CD14-positive monocyte (primary cell): ENCODE results near the gene IGF1R. TPM values are rescaled to one million over a fixed set of nuclear protein-coding genes. Genes with fewer than 3 reads are reported as not detected.

Source experiments
- DNase-seq, 3 donors: peaks; one replicate each; pipeline ENCODE4 v3.0.0-alpha.2; 2011 to 2022
- H2AFZ ChIP-seq: 2 replicates; pipeline ENCODE4 v1.6.0; 2012; ENCODE audit warnings: mild to moderate bottlenecking, low read depth, low read length, inconsistent platforms; ENCODE audit not compliant: insufficient read depth, poor library complexity, severe bottlenecking
- H3K27ac ChIP-seq, 2 donors: 1 replicate in 1 of 2; 2 replicates in 1 of 2; pipeline ENCODE4 v1.5.1; 2012 to 2013; ENCODE audit warnings: low read length in 2 of 2, control low read depth in 1 of 2, inconsistent platforms in 1 of 2, low read depth in 1 of 2, mild to moderate bottlenecking in 1 of 2
- H3K27me3 ChIP-seq, 2 donors: one replicate each; pipeline versions ENCODE4 v1.6.0 to v1.6.1; 2011 to 2013; ENCODE audit warnings: low read length in 2 of 2; ENCODE audit not compliant: control insufficient read depth in 2 of 2, insufficient read depth in 2 of 2
- H3K36me3 ChIP-seq, 2 donors: replicated peaks in 1 of 2; 1 replicate in 1 of 2; 2 replicates in 1 of 2; pipeline versions ENCODE4 v1.5.1 to v1.6.1; 2012 to 2013; ENCODE audit warnings: low read length in 2 of 2, control low read depth in 1 of 2, inconsistent platforms in 1 of 2, mild to moderate bottlenecking in 1 of 2; ENCODE audit not compliant: insufficient read depth in 2 of 2, control insufficient read depth in 1 of 2
- H3K4me1 ChIP-seq, 2 donors: 1 replicate in 1 of 2; 2 replicates in 1 of 2; pipeline versions ENCODE4 v1.5.1 to v1.6.1; 2012 to 2013; ENCODE audit warnings: low read length in 2 of 2, control low read depth in 1 of 2, inconsistent platforms in 1 of 2, mild to moderate bottlenecking in 1 of 2, moderate library complexity in 1 of 2; ENCODE audit not compliant: insufficient read depth in 2 of 2, control insufficient read depth in 1 of 2
- H3K4me2 ChIP-seq: replicated peaks from 2 replicates; pipeline ENCODE3; 2012; ENCODE audit warnings: low read length, moderate library complexity, mild to moderate bottlenecking; ENCODE audit not compliant: poor library complexity, severe bottlenecking; ENCODE audit errors: extremely low read depth
- H3K4me3 ChIP-seq, 3 experiments: fragments of 200-600 bp in 1 of 3; sonication (generic) in 1 of 3; replicated peaks in 1 of 3; 1 replicate in 2 of 3; 2 replicates in 1 of 3; pipeline ENCODE4 v1.5.1; 2011 to 2013; ENCODE audit warnings: low read length in 3 of 3, mild to moderate bottlenecking in 3 of 3, control low read depth in 2 of 3, low read depth in 2 of 3, inconsistent platforms in 1 of 3, moderate library complexity in 1 of 3
- H3K79me2 ChIP-seq: 2 replicates; pipeline ENCODE4 v1.6.0; 2012; ENCODE audit warnings: mild to moderate bottlenecking, control low read depth, inconsistent platforms, low read length, moderate library complexity; ENCODE audit not compliant: insufficient read depth
- H3K9ac ChIP-seq: 2 replicates; pipeline ENCODE4 v1.6.0; 2017; ENCODE audit warnings: low read length, mild to moderate bottlenecking; ENCODE audit not compliant: insufficient read depth, poor library complexity, severe bottlenecking
- H3K9me3 ChIP-seq, 2 donors: replicated peaks in 1 of 2; 1 replicate in 1 of 2; 2 replicates in 1 of 2; pipeline versions ENCODE4 v1.5.1 to v1.6.1; 2012 to 2013; ENCODE audit warnings: low read length in 2 of 2, control low read depth in 1 of 2; ENCODE audit not compliant: control insufficient read depth in 1 of 2, insufficient read depth in 1 of 2
- H4K20me1 ChIP-seq: 2 replicates; pipeline ENCODE4 v1.6.0; 2012; ENCODE audit warnings: mild to moderate bottlenecking, low read length, control low read depth, moderate library complexity; ENCODE audit not compliant: insufficient read depth
- H3K27ac Mint-ChIP-seq, 7 donors: one replicate each; pipeline ENCODE4 v1.8.0; 2020; ENCODE audit warnings: mild to moderate bottlenecking in 7 of 7, mixed read lengths in 7 of 7, moderate library complexity in 6 of 7, inconsistent platforms in 2 of 7
- H3K27me3 Mint-ChIP-seq, 3 donors: one replicate each; pipeline ENCODE4 v1.8.0; 2021 to 2022; ENCODE audit warnings: low read depth in 3 of 3, mild to moderate bottlenecking in 3 of 3, mixed read lengths in 3 of 3, moderate library complexity in 3 of 3, inconsistent platforms in 1 of 3
- H3K36me3 Mint-ChIP-seq, 2 donors: one replicate each; pipeline ENCODE4 v1.8.0; 2020; ENCODE audit warnings: mixed read lengths in 2 of 2, inconsistent platforms in 1 of 2, mild to moderate bottlenecking in 1 of 2
- H3K4me1 Mint-ChIP-seq: one replicate; pipeline ENCODE4 v1.8.0; 2020; ENCODE audit warnings: mild to moderate bottlenecking, mixed read lengths
- H3K4me3 Mint-ChIP-seq, 2 donors: one replicate each; pipeline ENCODE4 v1.8.0; 2020; ENCODE audit warnings: mild to moderate bottlenecking in 2 of 2, mixed read lengths in 2 of 2, moderate library complexity in 1 of 2
- H3K9me3 Mint-ChIP-seq, 7 donors: one replicate each; pipeline ENCODE4 v1.8.0; 2020 to 2022; ENCODE audit warnings: mixed read lengths in 7 of 7, mild to moderate bottlenecking in 6 of 7, moderate library complexity in 6 of 7, inconsistent platforms in 2 of 7
- WGBS: methylation state at CpG from one replicate; pipeline ENCODE4 v1.1.5; 2013; ENCODE audit warnings: missing lambda C conversion rate; ENCODE audit not compliant: insufficient coverage; 5-methylcytosine and 5-hydroxymethylcytosine counted together
- intact Hi-C, 2 donors: fragments of 100-400 bp; cut with micrococcal nuclease; formaldehyde crosslinking; loops; one replicate each; pipeline versions ENCODE4 v1.15.0 to v1.15.1; 2023
- polyA plus RNA-seq, 3 donors: library from polyadenylated mRNA; depleted of rRNA in 1 of 3; unstranded in 2 of 3; stranded (reverse) in 1 of 3; fragments of 300-500 nt in 2 of 3; fragments of >200 nt in 1 of 3; fragmentation: Illumina TruSeq in 2 of 3; gene quantifications; 1 replicate in 2 of 3; 2 replicates in 1 of 3; pipeline ENCODE4 v1.2.3, GENCODE V29; 2012 to 2021
- TF ChIP-seq, protein P1 (sequence below): fragments of 200-600 bp; IDR thresholded peaks from one replicate; pipeline ENCODE4 v1.8.0; 2022; ENCODE audit warnings: antibody characterized with exemption, mild to moderate bottlenecking

IGF1R gene
- polyA plus RNA-seq, 3 donors, result 0.35 to 4.9 (median 0.67) TPM

DNA sequence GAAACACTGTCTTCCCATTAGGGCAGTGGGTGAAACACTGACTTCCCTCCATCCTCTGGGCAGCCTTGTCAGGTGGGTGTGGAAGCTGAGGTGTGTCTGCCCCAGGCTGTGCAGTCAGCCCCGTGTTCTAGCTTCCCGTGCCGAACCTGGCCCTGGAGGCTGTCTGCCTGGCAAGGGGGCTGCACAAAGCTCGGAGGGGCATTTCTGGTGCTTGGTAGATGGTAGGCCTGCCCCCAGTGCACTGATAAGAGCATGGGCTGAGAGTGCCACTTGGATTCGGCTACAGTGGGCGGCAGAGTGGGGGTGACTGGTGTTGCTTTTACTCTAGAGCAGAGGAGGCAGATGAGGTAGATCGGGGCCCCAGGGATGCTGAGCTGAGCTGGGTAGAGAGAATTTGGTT lies 21.3 kb downstream of the IGF1R start:
- Mint-ChIP-seq H3K36me3 (peaks cover 0 to 5% of the 10 kb centered on the region in 2 donors), H3K27ac (no peak overlapping the region), H3K27me3 (peaks cover 0 to 3% (median 0%) of the 10 kb centered on the region in 3 donors), H3K9me3 (peaks cover 0 to 3% (median 0%) of the 10 kb centered on the region in 7 donors), H3K4me3 (no peak overlapping the region), H3K4me1 (peaks cover 34% of the 10 kb centered on the region)
- DNase-seq, result no peak
- Histone ChIP-seq H3K4me2 (no peak overlapping the region), H4K20me1 (peaks cover 86% of the 10 kb centered on the region), H3K9me3 (no peaks in the 10 kb centered on the region), H3K36me3 (no peaks in the 10 kb centered on the region), H3K79me2 (peaks cover 65% of the 10 kb centered on the region), H3K27ac (no peak overlapping the region), H2AFZ (no peak overlapping the region), H3K4me1 (peaks cover 4 to 13% of the 10 kb centered on the region in 2 donors), H3K27me3 (no peaks in the 10 kb centered on the region), H3K4me3 (no peak overlapping the region), H3K9ac (no peak overlapping the region)
- TF ChIP-seq, protein P1, sequence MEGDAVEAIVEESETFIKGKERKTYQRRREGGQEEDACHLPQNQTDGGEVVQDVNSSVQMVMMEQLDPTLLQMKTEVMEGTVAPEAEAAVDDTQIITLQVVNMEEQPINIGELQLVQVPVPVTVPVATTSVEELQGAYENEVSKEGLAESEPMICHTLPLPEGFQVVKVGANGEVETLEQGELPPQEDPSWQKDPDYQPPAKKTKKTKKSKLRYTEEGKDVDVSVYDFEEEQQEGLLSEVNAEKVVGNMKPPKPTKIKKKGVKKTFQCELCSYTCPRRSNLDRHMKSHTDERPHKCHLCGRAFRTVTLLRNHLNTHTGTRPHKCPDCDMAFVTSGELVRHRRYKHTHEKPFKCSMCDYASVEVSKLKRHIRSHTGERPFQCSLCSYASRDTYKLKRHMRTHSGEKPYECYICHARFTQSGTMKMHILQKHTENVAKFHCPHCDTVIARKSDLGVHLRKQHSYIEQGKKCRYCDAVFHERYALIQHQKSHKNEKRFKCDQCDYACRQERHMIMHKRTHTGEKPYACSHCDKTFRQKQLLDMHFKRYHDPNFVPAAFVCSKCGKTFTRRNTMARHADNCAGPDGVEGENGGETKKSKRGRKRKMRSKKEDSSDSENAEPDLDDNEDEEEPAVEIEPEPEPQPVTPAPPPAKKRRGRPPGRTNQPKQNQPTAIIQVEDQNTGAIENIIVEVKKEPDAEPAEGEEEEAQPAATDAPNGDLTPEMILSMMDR, result no peak
- 97% methylated on average over 7 of the region's 7 CpGs for WGBS
- intact Hi-C loops, result no loop called here

DNA sequence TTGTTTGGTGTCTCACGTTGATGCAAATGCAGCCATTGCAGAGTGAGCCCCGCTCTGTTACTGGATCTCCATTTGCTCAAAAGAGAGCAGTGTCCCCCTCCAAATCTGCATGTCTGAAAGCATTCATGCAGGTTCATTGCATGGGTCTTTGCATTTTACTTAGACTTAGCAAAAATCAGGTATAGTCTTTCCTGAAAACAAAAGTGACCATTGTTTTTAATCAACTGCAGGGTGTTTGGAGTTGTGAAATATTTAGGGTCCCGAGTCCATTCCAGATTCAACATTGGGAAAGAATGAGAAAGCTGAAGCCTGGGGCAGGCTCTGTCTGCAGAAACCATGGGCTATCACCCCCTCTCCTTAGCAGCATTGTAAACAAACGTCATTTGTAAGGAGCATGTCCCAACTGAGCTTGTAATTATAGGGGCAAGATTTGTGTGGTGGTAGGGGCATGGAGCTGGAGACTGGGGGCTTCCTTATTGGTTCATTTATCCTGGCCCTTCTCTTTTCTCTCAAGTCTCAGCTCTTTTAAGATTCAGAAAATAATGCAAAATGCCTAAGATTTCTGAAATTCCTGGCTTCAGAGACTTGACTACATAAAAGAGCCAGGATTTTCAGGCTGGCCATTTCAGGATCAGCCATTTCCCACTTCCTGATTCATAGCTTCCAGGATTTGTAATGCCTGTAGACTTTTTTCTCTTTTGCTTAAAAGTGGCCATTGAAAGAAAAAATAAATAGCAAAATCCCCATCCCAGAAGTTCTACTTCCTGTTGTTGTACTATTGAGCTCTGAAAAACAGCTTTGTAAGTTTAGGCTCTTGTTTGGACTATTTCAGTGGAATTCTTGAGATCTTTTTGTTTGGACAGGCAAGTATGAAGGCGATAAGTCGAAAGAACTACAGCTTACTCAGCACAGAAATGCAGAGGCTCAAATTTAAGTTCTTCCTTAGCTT lies 23.0 kb downstream of the IGF1R start:
- H3K4me3 ChIP-seq, result no peak overlapping the region
- H4K20me1 ChIP-seq, result peaks cover 84% of the 10 kb centered on the region
- H3K79me2 ChIP-seq, result peaks cover 80% of the 10 kb centered on the region
- Mint-ChIP-seq H3K27me3 (peaks cover 0 to 3% (median 0%) of the 10 kb centered on the region in 3 donors), H3K36me3 (peaks cover 0 to 3% of the 10 kb centered on the region in 2 donors), H3K4me1 (peaks cover 33% of the 10 kb centered on the region), H3K27ac (no peak overlapping the region), H3K9me3 (no peaks in the 10 kb centered on the region), H3K4me3 (no peak overlapping the region)
- peaks cover 4 to 13% of the 10 kb centered on the region in 2 donors for H3K4me1 ChIP-seq
- no peaks in the 10 kb centered on the region for H3K9me3 ChIP-seq
- H3K36me3 ChIP-seq, result no peaks in the 10 kb centered on the region
- H3K27ac ChIP-seq, result no peak overlapping the region
- no peak overlapping the region for H3K9ac ChIP-seq
- intact Hi-C loops, result no loop called here
- 97% methylated on average over 2 of the region's 6 CpGs for WGBS
- H2AFZ ChIP-seq, result no peak overlapping the region
- DNase-seq, result no peak
- no peak overlapping the region for H3K4me2 ChIP-seq
- no peaks in the 10 kb centered on the region for H3K27me3 ChIP-seq
- TF ChIP-seq, protein P1, result no peak
